Right lobe of liver (tissue), 4 donors: ENCODE results near the gene RFPL1.

Source experiments
- CTCF ChIP-seq, 4 donors: fragments of 200-600 bp in 3 of 4; fragments of 450-650 bp in 1 of 4; IDR thresholded peaks; one replicate each; pipeline versions ENCODE4 v1.5.1 to v1.8.0; 2016 to 2022; ENCODE audit warnings: antibody characterized with exemption in 4 of 4, mild to moderate bottlenecking in 2 of 4
- POLR2A ChIP-seq: fragments of 450-650 bp; IDR thresholded peaks from one replicate; pipeline ENCODE4 v1.6.1; 2017; ENCODE audit warnings: antibody characterized with exemption, mild to moderate bottlenecking
- donor health status: DM: no; HTN: no; CAD: no.
- donor health status: DM: no; HTN: no; CAD: no.
- donor health status: DM: no; HTN: yes; CAD: no.

GRCh38 chr22:29484642-29485041 lies 46.3 kb downstream of the RFPL1 start:
- TF ChIP-seq POLR2A, result no peak
- TF ChIP-seq CTCF (IDR thresholded peaks at IDR 0.05), result no peak
